HL-60/S4 treated with phorbol 12-myristate 13-acetate at 8.2 ng/mL for 4 days and 3 days (cell line): ENCODE measurements around the gene EEPD1.

Experiments used
- in situ Hi-C: fragments of 300-500 bp; cut with MboI; formaldehyde crosslinking; loops from 2 replicates; pipeline ENCODE4 v1.15.0; 2022; ENCODE audit warnings: low sequenced_read_pairs

The EEPD1 gene

DNA sequence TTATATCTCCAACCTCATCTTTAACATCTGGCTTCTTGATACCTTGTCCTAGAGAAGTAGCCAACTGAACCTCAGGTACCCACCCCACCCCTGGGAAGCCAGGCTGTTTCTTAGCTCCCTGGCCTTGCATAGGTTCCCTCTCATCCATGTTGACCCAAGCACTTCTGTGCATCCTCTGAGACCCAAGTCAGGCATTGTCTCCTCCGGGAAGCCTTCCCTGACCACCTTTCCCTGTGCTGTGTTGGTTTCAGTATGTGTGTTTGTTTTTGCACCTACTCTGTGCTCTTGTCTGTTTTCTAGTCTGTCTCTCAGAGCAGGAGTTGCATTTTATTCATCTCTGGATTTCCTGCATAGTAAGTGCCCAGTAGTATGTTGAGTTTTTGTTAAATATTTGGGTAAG lies 143.2 kb downstream of the EEPD1 start:
- in situ Hi-C loops: loop anchor here (10.0 kb wide), 1 partner anchor 311 kb away; no protein-coding TSS in a partner anchor

DNA sequence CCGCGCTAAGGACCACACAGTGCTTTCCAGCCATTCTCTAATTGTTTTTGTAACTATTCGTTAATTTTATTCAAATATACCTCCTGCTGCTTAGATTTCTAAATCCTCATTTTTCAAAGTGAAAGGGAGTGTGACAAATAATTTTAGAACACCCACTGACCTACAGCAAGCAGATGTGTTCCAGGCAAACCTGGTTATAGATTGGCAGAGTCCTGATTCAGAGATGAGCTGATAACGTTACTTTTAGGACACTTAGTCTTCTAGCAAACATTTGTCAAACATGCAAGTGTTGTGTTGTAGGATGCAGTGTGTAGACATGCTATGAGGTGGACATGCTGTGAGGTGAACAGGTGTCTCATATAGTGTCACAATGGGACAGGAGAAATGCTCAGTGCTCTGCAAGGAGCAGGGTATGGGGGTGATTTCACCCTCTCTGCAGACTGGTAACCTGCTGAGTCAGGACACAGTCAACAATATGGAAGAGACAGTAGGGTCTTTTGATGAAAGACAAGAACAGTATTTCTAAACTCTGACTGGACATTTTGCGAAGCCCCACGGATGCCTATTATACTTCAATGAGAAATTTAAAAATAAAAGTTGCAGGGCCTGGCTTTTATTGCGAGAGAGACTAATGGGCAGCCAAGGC lies 144.4 kb downstream of the EEPD1 start:
- in situ Hi-C loops: loop anchor here (10.0 kb wide), 1 partner anchor 313 kb away; no protein-coding TSS in a partner anchor

DNA sequence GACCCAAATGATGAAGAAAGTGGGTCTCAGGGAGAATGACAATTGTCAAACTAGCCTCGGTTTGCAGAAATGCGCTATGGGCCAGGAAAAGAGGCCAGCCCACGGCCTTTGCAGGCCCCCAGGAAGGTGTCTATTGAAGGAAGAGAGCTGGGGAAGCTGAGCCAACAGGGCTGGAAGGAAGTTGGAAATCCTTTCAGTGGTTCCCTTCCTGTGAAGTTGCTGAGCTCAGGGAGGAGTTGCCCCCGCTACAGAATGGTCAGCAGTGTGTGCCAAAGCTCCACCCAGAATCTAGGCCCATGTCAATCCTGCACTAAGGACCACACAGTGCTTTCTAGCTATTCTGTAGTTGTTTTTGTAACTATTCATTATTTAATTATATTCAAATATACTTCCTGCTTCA lies 145.1 kb downstream of the EEPD1 start:
- in situ Hi-C loops: loop anchor here (10.0 kb wide), 1 partner anchor 313 kb away; no protein-coding TSS in a partner anchor

DNA sequence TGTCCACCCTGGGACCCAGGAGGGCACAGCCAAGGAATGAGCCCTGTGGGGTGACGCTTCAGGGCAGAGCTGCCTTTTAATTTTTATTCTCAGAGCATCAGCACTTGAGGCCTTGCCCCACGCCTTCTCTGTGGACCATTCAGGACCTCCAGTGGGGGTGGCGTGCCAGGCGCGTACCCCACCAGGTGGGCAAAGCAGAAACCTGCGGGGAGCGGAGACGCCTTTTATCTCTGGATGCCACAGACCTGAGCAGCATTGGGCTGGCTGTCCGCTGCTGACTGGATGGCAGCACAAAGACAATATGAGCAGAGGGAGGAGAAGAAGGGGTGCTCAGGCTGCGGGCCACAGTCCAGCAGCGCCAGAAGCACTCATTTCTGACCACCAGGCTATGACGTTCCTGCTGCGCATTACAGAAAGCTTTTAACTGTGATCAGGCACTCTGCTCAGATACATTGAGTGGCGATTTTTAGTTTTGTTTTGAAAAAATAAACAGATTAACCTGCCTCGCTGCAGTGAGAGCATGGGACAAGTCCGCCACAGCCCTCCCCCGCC lies 146.2 kb downstream of the EEPD1 start:
- in situ Hi-C loops: loop anchor here (10.0 kb wide), 1 partner anchor 314 kb away; no protein-coding TSS in a partner anchor

GRCh38 chr7:36299823-36300341 lies 146.8 kb downstream of the EEPD1 start:
- in situ Hi-C loops: loop anchor here (10.0 kb wide), 1 partner anchor 315 kb away; no protein-coding TSS in a partner anchor

DNA sequence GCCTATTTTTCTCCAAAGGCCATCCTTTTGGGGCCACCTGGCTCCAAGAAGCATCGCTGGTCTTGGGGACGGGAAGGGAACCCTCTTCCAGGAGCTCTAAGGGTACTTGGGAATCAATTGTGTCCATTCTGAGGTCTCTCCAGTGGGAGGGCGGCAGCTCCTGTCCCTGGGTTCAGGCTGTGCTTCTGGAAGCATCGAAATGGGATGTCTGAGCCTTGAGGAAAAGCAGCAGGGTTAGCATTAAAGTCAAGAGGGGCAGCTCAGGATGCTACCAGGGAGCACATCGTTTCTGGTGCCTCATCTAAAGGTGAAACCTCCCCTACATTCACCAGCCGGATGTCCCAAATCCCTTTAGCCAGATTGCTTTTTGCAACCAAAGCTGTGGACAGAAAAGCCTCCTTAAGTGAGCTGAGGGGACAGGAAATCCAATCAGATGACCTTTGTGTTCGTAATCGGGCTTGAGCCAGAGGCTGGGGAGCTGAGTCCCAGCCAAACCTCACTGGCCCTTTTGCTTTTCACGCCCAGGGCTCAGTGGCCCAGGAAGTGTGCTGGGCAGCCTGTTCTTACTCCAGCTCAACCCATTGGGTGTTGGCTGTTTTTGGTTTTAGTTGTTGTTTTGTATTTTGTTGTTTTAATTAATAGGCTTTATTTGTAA lies 147.8 kb downstream of the EEPD1 start:
- in situ Hi-C loops: no loop called here

DNA sequence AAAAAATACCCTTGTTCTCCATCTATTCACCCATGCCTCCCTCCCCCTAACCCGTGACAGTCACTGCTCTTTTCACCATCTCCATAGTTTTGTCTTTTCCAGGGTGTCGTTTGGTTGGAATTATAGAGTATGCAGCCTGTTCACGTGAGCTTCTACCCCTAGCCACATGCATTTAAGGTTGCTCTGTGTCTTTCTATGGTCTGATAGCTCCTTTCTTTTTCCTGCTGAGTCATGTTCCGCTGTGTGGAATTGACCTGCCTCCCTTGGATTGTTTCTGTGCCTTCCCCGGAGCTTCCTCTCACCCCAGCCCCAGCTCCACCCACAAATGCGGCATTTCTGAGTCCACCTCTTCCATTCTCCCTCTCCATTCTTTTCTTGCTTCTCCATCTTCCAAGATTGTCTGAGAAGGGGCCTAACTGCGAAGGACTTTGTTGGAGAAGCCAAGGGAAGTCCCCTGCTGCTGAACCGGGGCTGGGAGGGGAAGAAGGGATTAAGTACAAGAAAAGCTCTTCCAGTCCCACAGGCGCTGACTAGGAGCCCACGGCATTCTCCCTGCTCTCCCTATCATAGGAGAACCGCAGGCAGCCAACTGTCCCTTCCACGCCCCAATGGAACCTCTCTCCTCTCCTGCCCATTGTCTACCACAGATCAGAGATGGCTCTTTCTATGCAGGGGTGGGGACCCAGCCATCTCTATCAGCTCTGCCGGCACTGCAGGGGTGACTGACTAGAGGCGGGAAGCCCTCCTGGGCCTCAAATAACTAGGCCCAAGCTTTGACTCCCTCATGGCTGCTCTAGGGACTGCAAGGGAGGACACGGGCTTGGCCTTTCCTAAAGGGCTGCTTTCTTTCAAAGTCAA lies 149.1 kb downstream of the EEPD1 start:
- in situ Hi-C loops: no loop called here

DNA sequence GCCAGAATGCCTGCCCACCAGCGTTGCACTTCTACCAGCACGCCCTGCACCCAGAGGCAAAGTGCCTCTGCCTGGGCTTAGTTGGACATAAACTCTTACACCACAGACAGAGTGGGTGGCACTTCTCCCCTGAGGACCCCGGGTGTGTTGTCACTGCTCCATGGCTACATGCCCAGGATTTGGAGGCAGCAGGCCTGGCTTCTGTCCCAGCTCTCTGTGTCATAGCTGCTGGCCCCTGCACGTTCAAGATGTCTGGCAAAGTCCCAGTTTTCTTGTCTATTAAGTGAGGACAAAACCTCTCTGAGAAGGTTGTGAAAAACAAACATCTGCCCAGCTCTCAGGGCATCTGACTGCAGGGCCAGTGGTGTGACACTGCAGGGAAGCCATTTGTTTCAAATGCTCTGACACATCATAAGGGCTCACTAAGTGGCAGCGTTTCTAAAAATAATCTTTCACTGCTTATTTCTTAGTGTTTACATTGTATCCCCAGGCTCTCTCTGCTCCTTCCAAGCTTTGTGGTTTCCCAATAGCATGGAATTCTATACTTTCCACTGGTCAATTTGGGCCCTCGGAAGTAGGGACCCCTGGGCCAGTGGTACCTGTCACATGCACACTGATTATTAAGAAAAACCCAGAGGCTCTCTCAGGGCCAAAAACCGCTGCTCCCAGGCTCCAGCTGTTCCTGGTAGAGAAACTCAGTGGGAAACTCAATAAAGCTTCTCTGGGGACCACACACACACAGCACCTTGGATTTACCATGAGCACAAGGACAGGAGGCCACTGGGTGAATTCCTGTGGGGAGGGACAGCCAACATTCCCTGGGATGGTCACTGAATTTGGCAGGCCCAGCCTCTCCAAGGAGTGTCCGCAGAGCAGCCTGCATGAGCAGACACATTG lies 150.4 kb downstream of the EEPD1 start:
- in situ Hi-C loops: no loop called here

DNA sequence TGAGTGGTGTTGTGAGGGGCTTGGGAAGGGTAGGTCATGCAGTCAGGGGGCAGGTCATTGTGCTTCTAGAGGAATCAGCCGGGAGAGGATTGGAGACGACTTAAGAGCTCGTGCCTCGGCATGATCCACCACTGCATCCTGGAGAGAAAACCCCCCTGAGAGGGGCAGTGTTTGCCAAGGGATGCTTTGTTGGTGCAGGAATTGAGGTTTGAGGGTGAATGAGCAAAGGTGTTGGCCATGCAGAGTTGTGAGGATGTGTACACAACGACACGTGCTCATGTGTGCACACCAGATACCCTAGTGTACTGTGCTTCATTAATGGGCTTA lies 151.0 kb downstream of the EEPD1 start:
- in situ Hi-C loops: no loop called here

DNA sequence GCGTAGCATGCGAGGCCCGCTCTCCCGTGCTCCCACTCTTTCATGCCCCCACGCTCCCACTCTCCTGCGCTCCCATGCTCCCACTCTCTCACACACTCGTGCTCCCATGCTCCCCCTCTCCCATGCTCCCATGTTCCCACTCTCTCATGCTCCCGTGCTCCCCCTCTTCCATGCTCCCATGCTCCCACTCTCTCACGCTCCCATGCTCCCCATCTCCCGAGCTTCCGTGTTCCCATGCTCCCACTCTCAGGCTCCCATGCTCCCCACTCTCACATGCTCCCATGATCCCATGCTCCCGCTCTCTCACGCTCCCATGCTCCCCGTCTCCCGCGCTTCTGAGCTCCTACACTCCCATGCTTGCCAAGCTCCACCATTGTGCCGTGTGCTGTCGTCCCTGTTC lies 152.2 kb downstream of the EEPD1 start:
- in situ Hi-C loops: no loop called here

GRCh38 chr7:36305648-36306047 lies 152.6 kb downstream of the EEPD1 start:
- in situ Hi-C loops: no loop called here

DNA sequence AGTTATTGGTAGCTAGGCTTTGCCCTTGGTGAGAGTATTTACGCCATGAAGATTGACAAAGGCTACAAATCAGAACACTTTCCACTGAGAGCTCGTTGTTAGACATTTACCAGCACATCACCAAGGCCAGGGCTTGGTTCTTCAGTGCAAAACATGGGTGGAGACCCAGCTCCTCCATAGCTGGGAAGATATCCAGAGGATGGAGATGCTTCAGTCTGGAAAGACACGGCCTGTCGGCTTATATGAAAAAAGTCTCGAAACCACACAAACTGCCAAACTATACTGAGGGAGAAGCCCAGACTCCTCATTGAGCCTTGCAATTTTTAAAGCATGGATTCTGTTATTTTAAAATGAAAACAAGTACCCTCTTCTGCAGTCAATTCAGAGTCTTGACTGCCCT lies 153.2 kb downstream of the EEPD1 start:
- in situ Hi-C loops: no loop called here

DNA sequence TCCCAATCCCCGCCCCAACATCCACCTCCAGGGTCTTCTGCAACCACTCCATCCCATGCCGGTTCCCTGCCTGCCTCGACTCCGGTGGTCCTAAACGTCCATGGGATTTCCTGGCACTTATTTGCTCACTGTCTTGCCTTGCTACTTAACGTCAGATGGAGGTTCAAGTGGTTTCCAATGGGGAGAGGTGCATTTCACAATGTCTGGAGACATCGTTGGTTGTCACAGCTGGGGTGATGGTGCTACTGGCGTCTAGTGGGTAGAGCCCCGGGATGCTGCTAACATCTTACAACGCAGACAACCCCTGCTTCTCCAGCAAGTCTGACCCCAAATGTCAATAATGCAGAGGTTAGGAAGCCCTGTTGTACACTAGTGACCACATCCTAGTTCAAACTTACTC lies 153.7 kb downstream of the EEPD1 start:
- in situ Hi-C loops: no loop called here

DNA sequence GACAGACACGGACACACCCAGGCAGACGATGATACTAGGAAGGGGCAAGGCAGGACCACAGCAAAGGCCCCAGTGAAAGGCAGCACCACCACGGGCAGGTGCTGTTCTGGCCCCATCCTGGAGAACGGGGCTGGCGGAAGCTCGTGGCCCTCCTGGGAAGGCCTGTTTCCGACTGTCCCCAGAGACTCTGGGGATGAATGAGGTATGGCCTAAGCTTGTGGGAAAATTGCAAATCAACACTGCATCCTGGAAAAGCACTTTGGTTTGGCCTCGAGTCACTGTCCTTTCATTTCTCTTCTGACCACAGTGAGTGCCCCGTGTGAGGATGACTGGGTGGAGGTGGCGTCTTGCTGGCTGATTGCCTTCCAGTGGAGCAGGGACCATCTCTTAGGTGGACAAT lies 155.0 kb downstream of the EEPD1 start:
- in situ Hi-C loops: no loop called here

DNA sequence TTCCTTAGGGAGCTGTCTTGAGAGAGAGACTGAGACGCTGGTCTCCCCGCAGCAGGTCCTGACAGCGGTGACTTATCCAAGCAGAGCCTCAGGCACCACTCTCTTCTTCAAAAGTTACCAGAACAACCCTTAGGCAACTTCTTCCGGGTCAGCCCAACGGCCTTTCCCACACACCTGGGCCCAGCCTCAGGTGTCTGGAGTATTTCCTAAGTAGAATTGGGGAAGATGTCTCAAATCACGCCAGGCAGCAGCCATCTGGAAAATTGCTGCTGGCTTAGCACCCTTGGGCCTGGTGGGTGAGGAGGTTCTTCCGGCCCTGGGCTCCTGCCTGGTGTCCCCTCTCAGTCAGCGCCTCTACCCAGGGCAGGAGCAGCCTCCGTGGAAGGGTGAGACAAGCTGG lies 156.2 kb downstream of the EEPD1 start:
- in situ Hi-C loops: no loop called here

GRCh38 chr7:36309716-36310115 lies 156.7 kb downstream of the EEPD1 start:
- in situ Hi-C loops: no loop called here

DNA sequence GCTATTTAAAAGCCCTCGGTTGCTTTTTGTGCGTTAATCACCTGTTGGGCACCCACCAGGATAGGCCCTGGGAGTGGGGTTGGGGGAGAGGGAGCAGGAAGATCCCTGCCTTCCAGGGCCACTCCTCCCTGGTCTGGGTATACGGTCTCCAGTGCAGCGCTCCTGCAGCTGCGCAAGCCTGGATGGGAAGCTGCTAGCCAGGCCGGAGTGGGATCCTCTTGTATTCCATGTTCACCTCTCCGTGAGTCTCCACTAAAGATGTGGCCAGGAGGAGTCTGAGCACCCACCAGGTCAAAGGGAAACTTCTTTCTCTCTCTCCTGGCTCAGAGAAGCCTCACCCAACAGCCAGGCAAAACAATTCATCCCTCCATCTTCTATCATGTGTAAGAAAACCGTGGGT lies 157.8 kb downstream of the EEPD1 start:
- in situ Hi-C loops: no loop called here

- in situ Hi-C loops: no loop called here
Observed at GRCh38 chr7:36311539-36311938, 158.5 kb downstream of the EEPD1 start.

- in situ Hi-C loops: no loop called here
Observed at GRCh38 chr7:36312064-36312914, 159.2 kb downstream of the EEPD1 start.
